NCI-H1694 treated with DMSO at 0.1 percent for 48 hours (cell line): ENCODE data around the gene ZCCHC8.
A peak's percentile ranks its signal among the peaks of the same experiment; 100 is the strongest.
"Not testable (repeated sequence)": the region's sequence is repeated elsewhere in the genome, so short reads cannot be mapped to it uniquely, and the experiment has no call there.

Source experiments
- DNase-seq: peaks from one replicate; lab custom pipeline; 2025; lab: John Stamatoyannopoulos, UW

The ZCCHC8 gene

GRCh38 chr12:122471324-122472226 lies 29.2 kb downstream of the ZCCHC8 start:
- DNase-seq, result peak; percentile 68

- DNase-seq, result not testable (repeated sequence)
These were observed 30.2 kb downstream of the ZCCHC8 start for GRCh38 chr12:122470576-122470975.

GRCh38 chr12:122469856-122470255 lies 30.9 kb downstream of the ZCCHC8 start:
- not testable (repeated sequence) for DNase-seq

GRCh38 chr12:122467983-122468382 lies 32.7 kb downstream of the ZCCHC8 start:
- no peak for DNase-seq

- not testable (repeated sequence) for DNase-seq
These were observed 36.3 kb downstream of the ZCCHC8 start for GRCh38 chr12:122464317-122465042.

- no peak for DNase-seq
These were observed 40.1 kb downstream of the ZCCHC8 start for GRCh38 chr12:122460641-122461040.

- no peak for DNase-seq
These were observed 40.7 kb downstream of the ZCCHC8 start for GRCh38 chr12:122460061-122460460.

GRCh38 chr12:122459211-122459610 lies 41.5 kb downstream of the ZCCHC8 start:
- no peak for DNase-seq

GRCh38 chr12:122458105-122459035 lies 42.4 kb downstream of the ZCCHC8 start:
- no peak for DNase-seq

- DNase-seq, result no peak
These were observed 43.1 kb downstream of the ZCCHC8 start for GRCh38 chr12:122457627-122458026.

- DNase-seq, result no peak
These were observed 46.0 kb downstream of the ZCCHC8 start for GRCh38 chr12:122454739-122455138.

GRCh38 chr12:122454250-122454721 lies 46.4 kb downstream of the ZCCHC8 start:
- DNase-seq, result no peak

GRCh38 chr12:122452701-122453285 lies 47.9 kb downstream of the ZCCHC8 start:
- DNase-seq, result no peak

GRCh38 chr12:122449317-122449716 lies 51.4 kb downstream of the ZCCHC8 start:
- no peak for DNase-seq

- not testable (repeated sequence) for DNase-seq
These were observed 52.9 kb downstream of the ZCCHC8 start for GRCh38 chr12:122447825-122448224.

- DNase-seq, result not testable (repeated sequence)
These were observed 54.3 kb downstream of the ZCCHC8 start for GRCh38 chr12:122446390-122446789.

- DNase-seq, result not testable (repeated sequence)
These were observed 56.7 kb downstream of the ZCCHC8 start for GRCh38 chr12:122444071-122444470.

- DNase-seq, result not testable (repeated sequence)
These were observed 61.9 kb downstream of the ZCCHC8 start for GRCh38 chr12:122438822-122439221.

GRCh38 chr12:122437656-122438121 lies 63.0 kb downstream of the ZCCHC8 start:
- DNase-seq, result peak; percentile 96

GRCh38 chr12:122435186-122435585 lies 65.5 kb downstream of the ZCCHC8 start:
- no peak for DNase-seq

- not testable (repeated sequence) for DNase-seq
These were observed 71.7 kb downstream of the ZCCHC8 start for GRCh38 chr12:122429043-122429442.
